Measurements from ENCODE around the gene RNF220. TPM values are rescaled to one million over a fixed set of nuclear protein-coding genes. Genes with fewer than 3 reads are reported as not detected.

The RNF220 gene
- total RNA-seq, 1 donor from 2014 or later, result 89.5 TPM

- no peak for DNase-seq (ENCODE audit: low spot score)
- Mint-ChIP-seq H3K27me3 (ENCODE audit: low read depth) (peaks cover 13% of the 10 kb centered on the region), H3K36me3 (ENCODE audit: low read depth) (no peaks in the 10 kb centered on the region), H3K9me3 (no peaks in the 10 kb centered on the region), H3K4me1 (ENCODE audit: low read depth) (peaks cover 6% of the 10 kb centered on the region), H3K27ac (no peak overlapping the region), H3K4me3 (ENCODE audit: low read depth) (no peak overlapping the region)
- intact Hi-C loops (cut with micrococcal nuclease), result no loop called here
Measured at GRCh38 chr1:44536357-44537209, 131.5 kb downstream of the RNF220 start.

GRCh38 chr1:44537538-44537937 is 132.5 kb downstream of the RNF220 start:
- intact Hi-C loops (cut with micrococcal nuclease), result no loop called here
- no peaks in the 10 kb centered on the region for H3K4me1 Mint-ChIP-seq (ENCODE audit: low read depth)
- no peak overlapping the region for H3K27ac Mint-ChIP-seq
- no peak for DNase-seq (ENCODE audit: low spot score)
- H3K4me3 Mint-ChIP-seq (ENCODE audit: low read depth), result no peak overlapping the region
- H3K9me3 Mint-ChIP-seq, result no peaks in the 10 kb centered on the region
- H3K36me3 Mint-ChIP-seq (ENCODE audit: low read depth), result no peaks in the 10 kb centered on the region
- H3K27me3 Mint-ChIP-seq (ENCODE audit: low read depth), result peaks cover 13% of the 10 kb centered on the region

- H3K27me3 Mint-ChIP-seq (ENCODE audit: low read depth), result peaks cover 13% of the 10 kb centered on the region
- no peaks in the 10 kb centered on the region for H3K9me3 Mint-ChIP-seq
- no peak for DNase-seq (ENCODE audit: low spot score)
- no peak overlapping the region for H3K4me3 Mint-ChIP-seq (ENCODE audit: low read depth)
- intact Hi-C loops (cut with micrococcal nuclease), result no loop called here
- no peaks in the 10 kb centered on the region for H3K36me3 Mint-ChIP-seq (ENCODE audit: low read depth)
- H3K4me1 Mint-ChIP-seq (ENCODE audit: low read depth), result no peaks in the 10 kb centered on the region
- no peak overlapping the region for H3K27ac Mint-ChIP-seq
Measured at GRCh38 chr1:44537956-44538355, 132.9 kb downstream of the RNF220 start.

- Mint-ChIP-seq H3K27me3 (ENCODE audit: low read depth) (peaks cover 17% of the 10 kb centered on the region), H3K9me3 (no peaks in the 10 kb centered on the region), H3K36me3 (ENCODE audit: low read depth) (no peaks in the 10 kb centered on the region), H3K4me3 (ENCODE audit: low read depth) (no peak overlapping the region), H3K4me1 (ENCODE audit: low read depth) (no peaks in the 10 kb centered on the region), H3K27ac (no peak overlapping the region)
- DNase-seq (ENCODE audit: low spot score), result no peak
- intact Hi-C loops (cut with micrococcal nuclease), result no loop called here
Measured at GRCh38 chr1:44539991-44540730, 135.1 kb downstream of the RNF220 start.

GRCh38 chr1:44542420-44543063 is 137.5 kb downstream of the RNF220 start:
- Mint-ChIP-seq H3K27ac (no peak overlapping the region), H3K27me3 (ENCODE audit: low read depth) (peaks cover 17% of the 10 kb centered on the region), H3K36me3 (ENCODE audit: low read depth) (no peaks in the 10 kb centered on the region)

GRCh38 chr1:44543064-44543744 is 138.1 kb downstream of the RNF220 start:
- DNase-seq (ENCODE audit: low spot score), result no peak
- Mint-ChIP-seq H3K4me3 (ENCODE audit: low read depth) (no peak overlapping the region), H3K9me3 (no peaks in the 10 kb centered on the region), H3K4me1 (ENCODE audit: low read depth) (no peaks in the 10 kb centered on the region), H3K27me3 (ENCODE audit: low read depth) (peaks cover 17% of the 10 kb centered on the region), H3K27ac (no peak overlapping the region), H3K36me3 (ENCODE audit: low read depth) (no peaks in the 10 kb centered on the region)
- intact Hi-C loops (cut with micrococcal nuclease), result no loop called here

More at GRCh38 chr1:44542420-44543063, 137.5 kb downstream of the RNF220 start:
- DNase-seq (ENCODE audit: low spot score), result no peak
- no peaks in the 10 kb centered on the region for H3K9me3 Mint-ChIP-seq
- H3K4me1 Mint-ChIP-seq (ENCODE audit: low read depth), result no peaks in the 10 kb centered on the region
- intact Hi-C loops (cut with micrococcal nuclease), result no loop called here
- H3K4me3 Mint-ChIP-seq (ENCODE audit: low read depth), result no peak overlapping the region

- intact Hi-C loops (cut with micrococcal nuclease), result no loop called here
- peaks cover 17% of the 10 kb centered on the region for H3K27me3 Mint-ChIP-seq (ENCODE audit: low read depth)
Measured at GRCh38 chr1:44543786-44544185, 138.7 kb downstream of the RNF220 start.

GRCh38 chr1:44544960-44545359 is 139.9 kb downstream of the RNF220 start:
- Mint-ChIP-seq H3K36me3 (ENCODE audit: low read depth) (no peaks in the 10 kb centered on the region), H3K27me3 (ENCODE audit: low read depth) (peaks cover 11% of the 10 kb centered on the region), H3K4me3 (ENCODE audit: low read depth) (no peak overlapping the region), H3K27ac (no peak overlapping the region), H3K4me1 (ENCODE audit: low read depth) (no peaks in the 10 kb centered on the region), H3K9me3 (no peaks in the 10 kb centered on the region)
- intact Hi-C loops (cut with micrococcal nuclease), result no loop called here
- no peak for DNase-seq (ENCODE audit: low spot score)

More at GRCh38 chr1:44543786-44544185, 138.7 kb downstream of the RNF220 start:
- DNase-seq (ENCODE audit: low spot score), result no peak
- Mint-ChIP-seq H3K9me3 (no peaks in the 10 kb centered on the region), H3K27ac (no peak overlapping the region), H3K4me1 (ENCODE audit: low read depth) (no peaks in the 10 kb centered on the region), H3K36me3 (ENCODE audit: low read depth) (no peaks in the 10 kb centered on the region), H3K4me3 (ENCODE audit: low read depth) (no peak overlapping the region)

GRCh38 chr1:44545961-44546360 is 140.9 kb downstream of the RNF220 start:
- Mint-ChIP-seq H3K9me3 (no peaks in the 10 kb centered on the region), H3K27ac (no peak overlapping the region), H3K27me3 (ENCODE audit: low read depth) (peaks cover 11% of the 10 kb centered on the region), H3K4me3 (ENCODE audit: low read depth) (no peak overlapping the region), H3K4me1 (ENCODE audit: low read depth) (no peaks in the 10 kb centered on the region), H3K36me3 (ENCODE audit: low read depth) (no peaks in the 10 kb centered on the region)
- intact Hi-C loops (cut with micrococcal nuclease), result no loop called here
- DNase-seq (ENCODE audit: low spot score), result no peak

- H3K9me3 Mint-ChIP-seq, result no peaks in the 10 kb centered on the region
- no peak overlapping the region for H3K4me3 Mint-ChIP-seq (ENCODE audit: low read depth)
- H3K27ac Mint-ChIP-seq, result no peak overlapping the region
- H3K4me1 Mint-ChIP-seq (ENCODE audit: low read depth), result no peaks in the 10 kb centered on the region
- H3K36me3 Mint-ChIP-seq (ENCODE audit: low read depth), result no peaks in the 10 kb centered on the region
- DNase-seq (ENCODE audit: low spot score), result no peak
- peaks cover 11% of the 10 kb centered on the region for H3K27me3 Mint-ChIP-seq (ENCODE audit: low read depth)
- intact Hi-C loops (cut with micrococcal nuclease), result no loop called here
Measured at GRCh38 chr1:44546403-44547053, 141.5 kb downstream of the RNF220 start.

- H3K27ac Mint-ChIP-seq, result no peak overlapping the region
- DNase-seq (ENCODE audit: low spot score), result no peak
- intact Hi-C loops (cut with micrococcal nuclease), result no loop called here
- no peaks in the 10 kb centered on the region for H3K9me3 Mint-ChIP-seq
- no peaks in the 10 kb centered on the region for H3K4me1 Mint-ChIP-seq (ENCODE audit: low read depth)
- H3K4me3 Mint-ChIP-seq (ENCODE audit: low read depth), result no peak overlapping the region
- peaks cover 8% of the 10 kb centered on the region for H3K27me3 Mint-ChIP-seq (ENCODE audit: low read depth)
- no peaks in the 10 kb centered on the region for H3K36me3 Mint-ChIP-seq (ENCODE audit: low read depth)
Measured at GRCh38 chr1:44547361-44547760, 142.3 kb downstream of the RNF220 start.

GRCh38 chr1:44547837-44548236 is 142.8 kb downstream of the RNF220 start:
- Mint-ChIP-seq H3K27me3 (ENCODE audit: low read depth) (peaks cover 8% of the 10 kb centered on the region), H3K4me3 (ENCODE audit: low read depth) (no peak overlapping the region), H3K9me3 (no peaks in the 10 kb centered on the region), H3K27ac (no peak overlapping the region), H3K4me1 (ENCODE audit: low read depth) (no peaks in the 10 kb centered on the region), H3K36me3 (ENCODE audit: low read depth) (no peaks in the 10 kb centered on the region)
- intact Hi-C loops (cut with micrococcal nuclease), result no loop called here
- DNase-seq (ENCODE audit: low spot score), result no peak
